Activated CD4-positive, alpha-beta memory T cell treated with anti-CD3 and anti-CD28 coated beads for 36 hours (primary cell): ENCODE data around the gene DAGLA. TPM values are rescaled to one million over a fixed set of nuclear protein-coding genes. Genes with fewer than 3 reads are reported as not detected.
A peak's percentile ranks its signal among the peaks of the same experiment; 100 is the strongest.

Experiments used
- CTCF ChIA-PET: fragments of 350-600 bp; sonication (Branson Sonifier 250); formaldehyde crosslinking; loops from one replicate; lab custom pipeline; 2021; ENCODE audit warnings: antibody characterized with exemption, inconsistent platforms; lab: Charles Lee
- POLR2A ChIA-PET: fragments of 350-600 bp; sonication (Branson Sonifier 250); formaldehyde crosslinking; loops from one replicate; lab custom pipeline; 2021; ENCODE audit warnings: antibody characterized with exemption; lab: Charles Lee
- DNase-seq: peaks from one replicate; pipeline ENCODE4 v3.0.0-alpha.2; 2020
- H3K27ac Mint-ChIP-seq: one replicate; pipeline ENCODE4 v1.8.0; 2021; ENCODE audit warnings: mixed read lengths
- H3K27me3 Mint-ChIP-seq: one replicate; pipeline ENCODE4 v1.8.0; 2021; ENCODE audit warnings: mixed read lengths
- H3K36me3 Mint-ChIP-seq: one replicate; pipeline ENCODE4 v1.8.0; 2021; ENCODE audit warnings: mixed read lengths
- H3K4me1 Mint-ChIP-seq: one replicate; pipeline ENCODE4 v1.8.0; 2021; ENCODE audit warnings: low read depth, mixed read lengths
- H3K4me3 Mint-ChIP-seq: one replicate; pipeline ENCODE4 v1.8.0; 2021; ENCODE audit warnings: mild to moderate bottlenecking, mixed read lengths
- H3K9me3 Mint-ChIP-seq: one replicate; pipeline ENCODE4 v1.8.0; 2021; ENCODE audit warnings: mixed read lengths
- intact Hi-C: fragments of 100-400 bp; cut with micrococcal nuclease; formaldehyde crosslinking; loops from one replicate; pipeline ENCODE4 v1.15.1; 2023
- total RNA-seq, 2 experiments: library from RNA; stranded (reverse); gene quantifications; one replicate each; pipeline ENCODE4 v1.2.3, GENCODE V29; 2021

The DAGLA gene
- total RNA-seq, result under 1 TPM; 0.12 to 0.15 TPM

GRCh38 chr11:61679893-61680621, at the start of gene DAGLA:
Gene DAGLA (plus strand): TSS chr11:61680391. CDS start chr11:61720156, 39,765 bp downstream.
- ChIA-PET CTCF (interaction anchor here (1.0 to 4.5 kb wide), 4 partner anchors 14 to 149 kb away, joined by 3 to 59 read pairs (median 12); no protein-coding TSS in a partner anchor), POLR2A (no interaction called here)
- peak within 1 kb of the TSS; percentile 31 for H3K4me3 Mint-ChIP-seq
- no peak within 1 kb of the TSS for H3K27ac Mint-ChIP-seq
- intact Hi-C loops, result loop anchor here (1.0 kb wide), 1 partner anchor 53 kb away; no protein-coding TSS in a partner anchor
- peak; percentile 82 for DNase-seq
- peaks cover 11% of the 10 kb centered on the region for H3K27me3 Mint-ChIP-seq
- no peaks in the 10 kb centered on the region for H3K9me3 Mint-ChIP-seq
- peaks cover 4% of the 10 kb centered on the region for H3K4me1 Mint-ChIP-seq
- no peaks in the 10 kb centered on the region for H3K36me3 Mint-ChIP-seq

- DNase-seq, result no peak
- Mint-ChIP-seq H3K27me3 (peaks cover 13% of the 10 kb centered on the region), H3K9me3 (no peaks in the 10 kb centered on the region), H3K36me3 (no peaks in the 10 kb centered on the region), H3K27ac (no peak overlapping the region), H3K4me1 (no peaks in the 10 kb centered on the region), H3K4me3 (no peak overlapping the region)
- POLR2A ChIA-PET, result no interaction called here
- intact Hi-C loops, result no loop called here
- CTCF ChIA-PET, result interaction anchor here (0.7 kb wide), 1 partner anchor 9 kb away, joined by 4 read pairs; no protein-coding TSS in a partner anchor
These were observed 48.1 kb upstream of the DAGLA start for GRCh38 chr11:61632096-61632495.

GRCh38 chr11:61635304-61635703, 44.9 kb upstream of the DAGLA start:
- Mint-ChIP-seq H3K4me3 (no peak overlapping the region), H3K27me3 (peaks cover 3% of the 10 kb centered on the region), H3K9me3 (no peaks in the 10 kb centered on the region), H3K27ac (no peak overlapping the region), H3K36me3 (no peaks in the 10 kb centered on the region), H3K4me1 (no peaks in the 10 kb centered on the region)
- CTCF ChIA-PET, result interaction anchor here (0.6 to 3.0 kb wide), 5 partner anchors 9 to 200 kb away, joined by 3 to 7 read pairs (median 3); no protein-coding TSS in a partner anchor
- intact Hi-C loops, result no loop called here
- no peak for DNase-seq
- POLR2A ChIA-PET, result no interaction called here

GRCh38 chr11:61635787-61636186, 44.4 kb upstream of the DAGLA start:
- Mint-ChIP-seq H3K4me3 (no peak overlapping the region), H3K27me3 (peaks cover 3% of the 10 kb centered on the region), H3K4me1 (no peaks in the 10 kb centered on the region), H3K36me3 (no peaks in the 10 kb centered on the region), H3K9me3 (no peaks in the 10 kb centered on the region), H3K27ac (no peak overlapping the region)
- POLR2A ChIA-PET, result no interaction called here
- intact Hi-C loops, result no loop called here
- DNase-seq, result no peak
- CTCF ChIA-PET, result interaction anchor here (1.1 to 3.0 kb wide), 3 partner anchors 9 to 159 kb away, joined by 3 to 7 read pairs (median 3); no protein-coding TSS in a partner anchor

GRCh38 chr11:61636676-61637075, 43.5 kb upstream of the DAGLA start:
- H3K4me1 Mint-ChIP-seq, result no peaks in the 10 kb centered on the region
- no peaks in the 10 kb centered on the region for H3K9me3 Mint-ChIP-seq
- no peaks in the 10 kb centered on the region for H3K36me3 Mint-ChIP-seq
- no peak overlapping the region for H3K4me3 Mint-ChIP-seq
- intact Hi-C loops, result no loop called here
- ChIA-PET POLR2A (no interaction called here), CTCF (interaction anchor here (1.6 to 3.6 kb wide), 3 partner anchors 8 to 160 kb away, joined by 3 to 37 read pairs (median 7); no protein-coding TSS in a partner anchor)
- peaks cover 3% of the 10 kb centered on the region for H3K27me3 Mint-ChIP-seq
- H3K27ac Mint-ChIP-seq, result no peak overlapping the region
- no peak for DNase-seq

- Mint-ChIP-seq H3K27me3 (peaks cover 3% of the 10 kb centered on the region), H3K9me3 (no peaks in the 10 kb centered on the region), H3K27ac (no peak overlapping the region), H3K4me1 (no peaks in the 10 kb centered on the region), H3K4me3 (no peak overlapping the region), H3K36me3 (no peaks in the 10 kb centered on the region)
- intact Hi-C loops, result no loop called here
- no peak for DNase-seq
- POLR2A ChIA-PET, result no interaction called here
- CTCF ChIA-PET, result interaction anchor here (1.8 to 3.6 kb wide), 5 partner anchors 9 to 159 kb away, joined by 7 to 37 read pairs (median 10); no protein-coding TSS in a partner anchor
These were observed 42.9 kb upstream of the DAGLA start for GRCh38 chr11:61637277-61637676.

- ChIA-PET POLR2A (no interaction called here), CTCF (interaction anchor here (2.5 to 3.6 kb wide), 3 partner anchors 11 to 193 kb away, joined by 13 to 37 read pairs (median 19); no protein-coding TSS in a partner anchor)
- H3K9me3 Mint-ChIP-seq, result no peaks in the 10 kb centered on the region
- peaks cover 3% of the 10 kb centered on the region for H3K27me3 Mint-ChIP-seq
- H3K27ac Mint-ChIP-seq, result no peak overlapping the region
- DNase-seq, result no peak
- no peak overlapping the region for H3K4me3 Mint-ChIP-seq
- no peaks in the 10 kb centered on the region for H3K36me3 Mint-ChIP-seq
- intact Hi-C loops, result no loop called here
- H3K4me1 Mint-ChIP-seq, result no peaks in the 10 kb centered on the region
These were observed 40.3 kb upstream of the DAGLA start for GRCh38 chr11:61639816-61640443.

- Mint-ChIP-seq H3K36me3 (no peaks in the 10 kb centered on the region), H3K4me1 (no peaks in the 10 kb centered on the region), H3K9me3 (no peaks in the 10 kb centered on the region), H3K4me3 (no peak overlapping the region), H3K27ac (no peak overlapping the region), H3K27me3 (peaks cover 3% of the 10 kb centered on the region)
- intact Hi-C loops, result no loop called here
- ChIA-PET POLR2A (no interaction called here), CTCF (interaction anchor here (1.8 kb wide), 1 partner anchor 91 kb away, joined by 7 read pairs; no protein-coding TSS in a partner anchor)
- no peak for DNase-seq
These were observed 38.0 kb upstream of the DAGLA start for GRCh38 chr11:61642162-61642561.

GRCh38 chr11:61645179-61645868, 34.9 kb upstream of the DAGLA start:
- no peak for DNase-seq
- intact Hi-C loops, result no loop called here

GRCh38 chr11:61647529-61647928, 32.7 kb upstream of the DAGLA start:
- intact Hi-C loops, result no loop called here
- no peaks in the 10 kb centered on the region for H3K9me3 Mint-ChIP-seq

More at GRCh38 chr11:61645179-61645868, 34.9 kb upstream of the DAGLA start:
- H3K9me3 Mint-ChIP-seq, result no peaks in the 10 kb centered on the region
- no peaks in the 10 kb centered on the region for H3K4me1 Mint-ChIP-seq
- no peak overlapping the region for H3K4me3 Mint-ChIP-seq
- H3K27ac Mint-ChIP-seq, result no peak overlapping the region
- POLR2A ChIA-PET, result no interaction called here
- CTCF ChIA-PET, result interaction anchor here (1.5 to 2.2 kb wide), 2 partner anchors 10 to 88 kb away, joined by 3 to 8 read pairs; no protein-coding TSS in a partner anchor
- no peaks in the 10 kb centered on the region for H3K36me3 Mint-ChIP-seq
- peaks cover 3% of the 10 kb centered on the region for H3K27me3 Mint-ChIP-seq

GRCh38 chr11:61650781-61651571, 29.2 kb upstream of the DAGLA start:
- Mint-ChIP-seq H3K4me3 (no peak overlapping the region), H3K27me3 (peaks cover 16% of the 10 kb centered on the region), H3K36me3 (no peaks in the 10 kb centered on the region), H3K4me1 (no peaks in the 10 kb centered on the region), H3K27ac (no peak overlapping the region), H3K9me3 (no peaks in the 10 kb centered on the region)
- CTCF ChIA-PET, result interaction anchor here (5.5 kb wide), 1 partner anchor 12 kb away, joined by 17 read pairs; no protein-coding TSS in a partner anchor
- intact Hi-C loops, result no loop called here
- DNase-seq, result no peak
- POLR2A ChIA-PET, result no interaction called here

More at GRCh38 chr11:61647529-61647928, 32.7 kb upstream of the DAGLA start:
- no peaks in the 10 kb centered on the region for H3K36me3 Mint-ChIP-seq
- H3K27me3 Mint-ChIP-seq, result peaks cover 11% of the 10 kb centered on the region
- POLR2A ChIA-PET, result no interaction called here
- no peaks in the 10 kb centered on the region for H3K4me1 Mint-ChIP-seq
- H3K4me3 Mint-ChIP-seq, result no peak overlapping the region
- DNase-seq, result no peak
- no peak overlapping the region for H3K27ac Mint-ChIP-seq
- CTCF ChIA-PET, result interaction anchor here (0.9 to 5.5 kb wide), 3 partner anchors 9 to 130 kb away, joined by 3 to 17 read pairs (median 3); no protein-coding TSS in a partner anchor
